ENCODE measurements around the gene KCNE5.
"Not testable (repeated sequence)": the region's sequence is repeated elsewhere in the genome, so short reads cannot be mapped to it uniquely, and the experiment has no call there.

KCNE5 gene, protein sequence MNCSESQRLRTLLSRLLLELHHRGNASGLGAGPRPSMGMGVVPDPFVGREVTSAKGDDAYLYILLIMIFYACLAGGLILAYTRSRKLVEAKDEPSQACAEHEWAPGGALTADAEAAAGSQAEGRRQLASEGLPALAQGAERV

DNA sequence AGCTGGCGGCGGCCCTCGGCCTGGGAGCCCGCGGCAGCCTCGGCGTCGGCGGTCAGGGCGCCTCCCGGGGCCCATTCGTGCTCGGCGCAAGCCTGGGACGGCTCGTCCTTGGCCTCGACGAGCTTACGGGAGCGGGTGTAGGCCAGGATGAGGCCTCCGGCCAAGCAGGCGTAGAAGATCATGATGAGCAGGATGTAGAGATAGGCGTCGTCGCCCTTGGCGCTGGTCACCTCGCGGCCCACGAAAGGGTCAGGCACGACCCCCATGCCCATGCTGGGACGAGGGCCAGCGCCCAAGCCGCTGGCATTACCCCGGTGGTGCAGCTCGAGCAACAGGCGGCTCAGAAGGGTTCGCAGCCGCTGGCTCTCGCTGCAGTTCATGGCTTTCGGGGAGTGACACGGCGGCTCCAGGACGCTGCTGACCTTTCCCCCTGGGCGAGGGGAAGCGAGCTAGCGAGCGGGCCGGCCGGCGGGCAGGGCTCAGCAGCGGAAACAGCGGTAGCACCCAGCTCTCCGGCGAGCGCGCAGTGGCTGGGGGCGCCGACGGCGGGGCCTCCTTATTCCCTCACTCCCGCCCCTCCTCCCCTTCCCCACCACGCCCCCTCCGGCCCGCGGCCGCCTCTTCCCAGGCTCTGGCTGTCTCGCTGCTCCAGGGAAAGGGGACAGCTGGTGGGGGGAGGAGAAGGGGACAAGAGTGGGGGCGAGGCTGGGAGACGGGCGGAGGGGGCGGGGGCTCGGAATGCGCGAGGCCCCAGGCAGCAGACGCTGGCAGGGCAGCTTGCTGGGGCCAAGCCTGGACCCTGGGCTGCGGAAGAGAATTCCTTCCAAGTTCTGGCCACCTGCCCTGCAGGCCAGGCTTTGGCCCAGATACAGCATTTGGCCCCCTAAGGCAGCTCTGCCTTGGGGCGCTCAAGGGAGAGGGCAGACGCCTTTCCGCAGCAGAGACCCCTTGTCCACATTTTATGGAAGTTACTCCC is at the start of gene KCNE5:
Gene KCNE5, minus strand, starts transcription at position 532 of the 976 bp plus-strand sequence. Its CDS starts 152 bp downstream, at position 380.
- no peak for DNase-seq

DNA sequence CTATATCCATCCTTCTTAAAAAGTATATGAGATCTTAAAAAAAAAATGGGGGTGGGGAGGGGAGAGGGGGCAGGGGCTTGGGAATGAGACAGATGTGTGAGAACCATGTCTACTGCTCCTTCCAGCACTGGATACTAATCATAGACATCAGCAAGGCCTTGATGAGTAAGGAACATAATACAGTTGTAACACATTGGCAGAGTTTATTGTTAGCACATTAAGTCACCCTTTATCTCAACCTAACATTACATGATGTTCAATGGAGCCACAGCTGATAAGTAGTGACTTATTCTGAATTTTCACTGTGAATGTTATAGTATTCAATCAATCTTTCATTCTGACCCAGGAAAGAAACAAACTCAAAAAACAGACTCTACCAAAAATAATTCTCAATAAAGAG is 47.3 kb upstream of the KCNE5 start:
- DNase-seq, result no peak

DNA sequence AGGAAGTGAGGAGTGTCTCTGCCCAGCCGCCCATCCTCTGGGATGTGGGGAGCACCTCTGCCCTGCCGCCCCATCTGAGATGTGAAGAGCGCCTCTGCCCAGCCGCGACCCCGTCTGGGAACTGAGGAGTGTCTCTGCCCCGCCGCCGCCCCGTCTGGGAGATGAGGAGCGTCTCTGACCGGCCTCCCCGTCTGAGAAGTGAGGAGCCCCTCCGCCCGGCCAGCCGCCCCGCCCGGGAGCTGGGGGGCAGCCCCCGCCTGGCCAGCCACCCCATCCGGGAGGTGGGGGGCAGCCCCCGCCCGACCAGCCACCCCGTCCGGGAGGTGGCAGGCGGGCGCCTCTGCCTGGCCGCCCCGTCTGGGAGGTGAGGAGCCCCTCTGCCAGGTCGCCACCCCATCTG is 46.2 kb upstream of the KCNE5 start:
- not testable (repeated sequence) for DNase-seq

DNA sequence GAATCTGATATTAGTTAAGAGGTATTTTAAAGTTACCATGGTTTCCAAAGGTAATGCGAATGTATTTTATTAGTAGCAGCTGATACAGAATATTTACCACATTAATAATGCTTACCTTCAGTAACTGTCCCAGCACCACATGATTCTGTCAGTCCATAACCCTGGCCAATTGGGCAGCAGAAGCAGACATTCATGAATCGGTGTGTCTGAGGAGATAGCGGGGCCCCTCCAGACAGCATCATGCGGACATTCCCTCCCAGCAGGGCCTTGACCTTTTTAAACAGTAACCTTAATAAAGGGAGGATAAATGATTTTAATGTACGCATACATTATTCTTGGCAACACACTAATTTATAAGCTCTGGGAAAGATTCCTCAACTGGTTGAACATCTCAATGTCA is 43.0 kb upstream of the KCNE5 start:
- no peak for DNase-seq

DNA sequence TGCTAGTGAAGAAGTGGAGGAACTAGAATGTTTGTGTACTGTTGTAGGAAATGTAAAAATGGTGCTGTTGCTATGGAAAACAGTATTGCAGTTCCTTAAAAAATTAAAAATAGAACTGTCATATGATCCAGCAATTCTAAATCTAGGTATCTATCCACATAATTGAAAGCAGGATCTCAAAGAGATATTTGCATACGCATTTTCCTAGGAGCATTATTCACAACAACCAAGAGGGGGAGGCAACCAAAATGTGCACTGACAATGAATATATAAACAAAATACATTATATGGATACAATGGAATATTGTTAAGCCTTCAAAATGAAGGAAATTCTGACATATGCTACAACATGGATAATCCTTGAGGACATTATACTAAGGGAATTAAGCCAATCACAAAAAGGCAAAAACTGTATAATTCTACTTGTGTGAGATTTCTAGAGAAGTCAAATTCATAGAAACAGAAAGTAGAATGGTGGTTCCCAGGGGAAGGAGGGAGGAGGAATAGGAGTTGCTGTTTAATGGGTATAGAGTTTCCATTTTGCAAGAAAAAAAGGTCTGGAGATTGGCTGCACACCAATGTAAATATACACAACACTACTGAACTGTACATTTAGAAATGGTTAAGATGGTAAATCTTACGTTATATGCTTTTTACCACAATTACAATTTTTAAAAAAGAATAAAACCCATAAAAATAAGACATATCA is 35.6 kb upstream of the KCNE5 start:
- no peak for DNase-seq

DNA sequence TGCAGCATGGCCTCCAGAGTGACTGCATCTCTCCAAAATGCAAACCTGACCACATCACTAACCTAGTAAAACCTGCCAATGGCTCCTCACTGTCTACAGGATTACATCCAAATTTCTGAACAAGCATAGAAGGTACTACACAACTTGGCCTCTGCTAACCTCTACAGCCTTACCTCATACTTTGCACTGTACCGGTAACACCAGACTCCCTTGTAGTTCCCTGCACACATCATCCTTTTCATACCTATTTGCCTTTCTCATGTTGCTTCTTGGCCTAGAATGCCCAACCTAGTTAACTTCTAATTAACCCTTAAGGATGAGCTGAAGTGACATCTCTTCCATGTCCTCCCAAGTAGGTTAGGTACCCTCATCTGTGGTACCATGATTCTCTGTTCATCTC is 33.4 kb upstream of the KCNE5 start:
- DNase-seq, result no peak

DNA sequence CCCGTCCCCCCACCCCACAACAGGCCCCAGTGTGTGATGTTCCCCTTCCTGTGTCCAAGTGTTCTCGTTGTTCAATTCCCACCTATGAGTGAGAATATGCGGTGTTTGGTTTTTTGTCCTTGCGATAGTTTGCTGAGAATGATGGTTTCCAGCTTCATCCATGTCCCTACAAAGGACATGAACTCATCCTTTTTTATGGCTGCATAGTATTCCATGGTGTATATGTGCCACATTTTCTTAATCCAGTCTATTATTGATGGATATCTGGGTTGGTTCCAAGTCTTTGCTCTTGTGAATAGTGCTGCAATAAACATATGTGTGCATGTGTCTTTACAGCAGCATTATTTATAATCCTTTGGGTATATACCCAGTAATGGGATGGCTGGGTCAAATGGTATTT is 32.4 kb upstream of the KCNE5 start:
- DNase-seq, result not testable (repeated sequence)

DNA sequence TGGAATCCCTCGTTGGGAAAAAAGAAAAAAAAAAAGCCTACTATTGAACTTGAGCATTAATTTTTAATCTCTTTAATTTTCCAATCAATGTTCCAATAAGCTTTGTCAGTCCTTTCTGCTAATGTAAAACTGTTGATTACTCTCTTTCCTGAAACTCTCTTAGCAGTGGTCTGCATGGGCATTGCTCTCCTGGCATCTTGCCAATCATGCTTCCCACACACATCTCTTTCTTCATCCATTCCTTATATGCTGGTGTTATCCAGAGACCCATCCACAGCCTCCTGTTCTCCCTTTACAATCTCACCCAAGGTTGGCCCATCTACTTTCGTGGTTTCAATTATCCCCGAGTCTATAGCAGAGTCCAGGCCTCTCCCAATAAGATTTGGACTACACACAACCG is 31.8 kb upstream of the KCNE5 start:
- DNase-seq, result no peak

DNA sequence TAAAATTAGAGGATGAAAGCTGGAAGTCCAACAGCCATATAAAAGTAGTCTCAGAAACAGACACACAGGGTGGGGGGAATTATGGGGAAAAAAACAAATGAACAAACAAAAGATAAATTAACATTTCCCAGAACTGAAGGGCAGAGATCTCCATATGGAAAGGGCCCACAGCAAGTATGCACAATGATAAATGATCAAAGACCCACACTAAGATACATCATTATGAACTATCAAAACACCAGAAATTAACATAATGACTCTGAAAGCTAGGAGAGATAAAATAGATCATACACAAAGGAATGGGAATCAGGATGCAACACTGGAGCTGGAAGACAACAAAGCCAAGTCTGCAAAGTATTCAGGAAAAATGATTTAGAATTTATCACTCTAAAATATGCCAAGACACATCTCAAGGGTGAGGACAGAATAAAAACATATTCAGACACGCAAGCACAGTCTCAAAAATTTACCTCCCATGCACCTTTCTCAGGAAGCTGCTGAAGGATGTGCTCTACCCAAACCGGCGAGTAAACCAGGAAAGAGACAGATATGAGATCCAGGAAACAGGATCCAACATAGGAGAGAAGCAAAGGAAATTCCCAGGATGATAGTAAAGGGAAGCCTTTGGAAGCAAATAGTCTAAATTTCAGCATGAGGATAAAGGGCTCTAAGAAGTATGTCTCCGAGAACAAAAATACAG is 30.7 kb upstream of the KCNE5 start:
- no peak for DNase-seq

DNA sequence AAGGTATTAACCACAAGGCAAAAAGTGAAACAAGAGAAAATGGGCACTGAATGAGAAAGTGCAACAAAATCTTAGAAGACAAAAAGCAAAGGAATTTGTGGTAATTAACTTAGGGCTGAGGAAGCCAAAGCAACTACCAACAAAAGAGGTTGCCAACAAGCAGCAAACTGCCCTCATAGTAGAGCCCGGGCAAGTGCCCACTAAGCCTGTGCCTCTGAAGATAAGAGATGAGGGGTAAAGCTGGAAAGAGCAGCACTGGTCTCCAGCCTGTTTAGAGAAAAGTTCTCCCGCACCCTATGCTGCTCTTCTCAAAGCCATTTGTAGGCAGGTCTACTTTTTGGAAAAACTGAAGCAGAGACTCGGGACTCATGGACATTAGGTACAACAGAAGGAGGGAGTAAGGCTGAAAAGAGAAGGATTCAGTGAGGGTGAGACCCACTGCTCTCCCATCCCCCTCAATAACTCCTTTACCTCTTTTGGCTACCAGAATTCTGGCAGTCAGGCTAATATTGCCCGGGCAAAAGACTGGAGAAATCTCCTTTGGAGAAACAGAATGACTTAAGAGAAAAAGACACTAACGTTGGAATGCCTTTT is 29.6 kb upstream of the KCNE5 start:
- DNase-seq, result no peak

DNA sequence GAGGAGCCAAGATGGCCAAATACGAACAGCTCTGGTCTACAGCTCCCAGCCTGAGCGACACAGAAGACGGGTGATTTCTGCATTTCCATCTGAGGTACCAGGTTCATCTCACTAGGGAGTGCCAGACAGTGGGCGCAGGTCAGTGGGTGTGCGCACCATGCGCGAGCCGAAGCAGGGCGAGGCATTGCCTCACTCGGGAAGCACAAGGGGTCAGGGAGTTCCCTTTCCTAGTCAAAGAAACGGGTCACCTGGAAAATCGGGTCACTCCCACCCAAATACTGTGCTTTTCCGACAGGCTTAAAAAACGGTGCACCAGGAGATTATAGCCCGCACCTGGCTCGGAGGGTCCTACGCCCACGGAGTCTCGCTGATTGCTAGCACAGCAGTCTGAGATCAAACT is 19.7 kb upstream of the KCNE5 start:
- DNase-seq, result not testable (repeated sequence)

DNA sequence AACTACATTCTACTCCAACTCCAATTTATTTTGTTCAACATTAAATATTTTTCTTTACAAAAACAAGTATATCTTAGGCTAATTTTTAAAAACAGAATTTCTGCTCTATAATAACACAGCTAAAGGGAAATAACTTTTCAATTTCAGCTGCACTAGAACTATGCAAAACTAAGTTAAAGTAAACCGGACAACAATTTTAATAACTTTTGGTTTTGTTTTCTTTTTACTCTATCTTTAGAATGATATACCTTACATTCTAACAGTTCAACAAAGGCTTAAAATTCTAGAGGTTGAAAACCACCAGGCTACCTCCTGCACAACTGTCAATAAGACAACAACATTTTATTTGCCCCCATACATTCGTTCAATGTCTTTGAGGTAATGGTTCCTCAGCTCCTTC is 18.7 kb upstream of the KCNE5 start:
- DNase-seq, result no peak

DNA sequence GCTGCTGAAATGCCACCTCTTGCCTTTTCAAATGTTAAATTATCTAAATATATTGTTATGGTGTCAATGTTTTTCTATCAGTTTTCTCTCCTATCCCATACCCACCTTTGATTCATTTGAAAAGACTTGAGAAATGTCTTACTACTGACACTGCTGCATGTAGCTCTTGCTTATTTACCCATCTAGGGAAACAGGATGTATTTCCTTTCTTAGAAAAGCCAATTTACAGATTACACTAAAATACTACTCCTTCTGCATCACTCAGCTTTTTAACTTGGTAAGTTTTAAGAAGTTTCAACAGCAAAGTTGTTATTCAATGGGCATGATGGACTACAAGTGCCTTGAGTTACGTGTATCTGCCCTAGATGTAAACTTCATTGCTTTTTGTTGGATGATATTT is 13.2 kb upstream of the KCNE5 start:
- DNase-seq, result no peak

DNA sequence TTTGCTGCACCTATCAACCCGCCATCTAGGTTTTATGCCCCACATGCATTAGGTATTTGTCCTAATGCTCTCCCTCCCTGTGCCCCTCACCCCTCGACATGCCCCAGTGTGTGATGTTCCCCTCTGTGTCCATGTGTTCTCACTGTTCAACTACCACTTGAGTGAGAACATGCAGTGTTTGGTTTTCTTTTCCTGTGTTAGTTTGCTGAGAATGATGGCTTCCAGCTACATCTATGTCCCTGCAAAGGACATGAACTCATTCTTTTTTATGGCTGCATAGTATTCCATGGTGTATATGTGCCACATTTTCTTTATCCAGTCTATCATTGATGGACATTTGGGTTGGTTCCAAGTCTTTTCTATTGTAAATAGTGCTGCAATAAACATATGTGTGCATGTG is 12.5 kb upstream of the KCNE5 start:
- DNase-seq, result not testable (repeated sequence)

DNA sequence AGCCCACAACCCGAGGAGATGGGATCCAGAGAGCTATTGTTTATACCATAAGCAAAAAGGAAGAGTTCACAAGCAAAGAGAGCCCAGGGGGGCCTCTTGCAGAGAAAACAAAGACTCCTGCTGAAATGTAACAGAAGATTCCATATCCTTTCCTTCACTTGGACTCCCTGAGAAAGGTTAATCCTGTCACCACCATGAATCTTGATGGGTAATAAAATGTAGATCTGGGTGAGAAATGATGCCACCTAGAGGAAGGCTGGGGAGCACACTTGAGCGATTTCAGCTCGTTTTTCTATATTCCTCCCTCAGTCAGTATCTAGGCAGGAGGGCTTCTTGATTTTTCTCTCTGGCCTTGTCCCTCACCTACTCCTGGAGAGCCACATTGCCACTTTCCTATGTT is 10.2 kb upstream of the KCNE5 start:
- peak; percentile 1 for DNase-seq

DNA sequence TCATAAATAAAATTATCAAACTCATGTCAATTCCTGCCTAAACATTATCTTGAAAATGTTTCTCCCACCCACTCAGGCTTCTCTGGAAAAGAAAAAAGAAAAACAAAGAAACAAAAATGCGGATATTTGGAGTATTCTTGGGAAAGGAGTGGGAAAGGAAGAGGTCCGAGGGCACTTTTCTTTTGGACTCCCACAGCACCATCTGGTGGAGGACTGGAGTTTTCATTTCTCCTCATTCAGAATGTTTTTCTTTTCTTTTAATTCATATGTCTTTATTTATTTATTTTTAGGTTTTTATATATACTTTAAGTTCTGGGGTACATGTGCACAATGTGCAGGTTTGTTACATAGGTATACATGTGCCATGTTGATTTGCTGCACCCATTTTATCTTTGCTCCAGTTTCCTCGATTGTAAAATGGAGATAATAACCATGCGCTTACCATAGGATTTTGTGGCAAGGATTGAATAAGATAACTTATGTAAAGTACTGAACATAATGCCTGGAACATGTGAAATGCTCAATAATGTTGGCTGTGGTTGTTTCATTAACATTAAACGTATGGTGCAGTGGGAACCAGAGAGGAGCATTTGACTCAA is 8.0 kb upstream of the KCNE5 start:
- no peak for DNase-seq

DNA sequence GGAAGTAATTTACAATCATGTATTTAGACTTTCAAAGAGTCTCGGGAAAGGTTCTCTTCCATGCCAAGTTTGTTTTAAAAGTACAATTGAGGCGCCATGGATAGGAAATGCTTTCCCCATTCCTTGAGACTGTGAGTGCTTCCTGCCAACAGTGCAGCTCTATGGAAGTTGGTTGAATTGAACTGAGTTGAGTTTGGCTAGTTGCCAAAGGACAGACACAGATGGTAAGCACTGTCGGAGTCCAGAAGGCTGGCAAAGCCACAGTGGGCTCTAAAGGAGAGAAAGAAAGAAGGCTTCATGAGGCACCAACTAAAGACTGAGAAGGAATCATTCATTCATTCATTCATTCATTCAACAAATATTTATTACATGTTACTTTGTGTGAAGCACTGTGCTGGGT is 4.3 kb upstream of the KCNE5 start:
- no peak for DNase-seq

DNA sequence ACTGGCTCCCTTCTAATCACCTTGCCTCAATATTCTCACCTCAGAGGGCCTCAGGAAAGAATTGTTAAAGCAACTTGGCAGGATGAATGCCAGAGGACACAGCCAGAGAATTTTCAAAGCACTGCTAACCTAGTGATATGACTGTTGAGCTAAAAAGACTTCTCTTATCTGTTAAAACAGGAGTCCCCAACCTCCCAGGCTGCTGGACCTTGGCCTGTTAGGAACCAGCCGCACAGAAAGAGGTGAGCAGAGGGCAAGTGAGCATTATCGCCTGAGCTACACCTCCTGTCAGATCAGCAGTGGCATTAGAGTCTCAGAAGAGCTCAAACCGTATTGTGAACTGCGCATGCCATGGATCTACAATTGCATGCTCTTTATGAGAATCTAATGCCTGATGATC is 1.7 kb upstream of the KCNE5 start:
- no peak for DNase-seq

DNA sequence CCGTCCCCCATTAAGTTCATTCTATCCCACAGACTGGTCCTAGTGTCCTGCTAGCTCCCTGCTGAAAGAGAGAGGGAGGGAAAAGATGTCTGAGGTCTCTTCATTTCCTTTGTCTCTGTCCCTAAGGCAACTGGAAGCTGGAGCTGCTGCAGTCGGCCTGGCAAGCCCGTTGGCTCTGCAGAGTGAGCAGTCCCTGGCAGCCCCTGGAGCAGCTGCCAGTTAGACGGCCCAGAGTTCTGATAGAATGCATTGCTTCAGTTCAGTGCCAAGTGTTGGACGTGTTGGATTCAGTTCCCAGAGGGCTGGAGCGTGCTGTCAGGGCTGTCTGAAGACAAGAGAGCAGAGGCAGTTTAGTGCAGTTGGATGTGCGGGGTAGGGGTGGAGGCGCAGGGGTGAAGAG is 975 bp downstream of the KCNE5 start:
- no peak for DNase-seq

DNA sequence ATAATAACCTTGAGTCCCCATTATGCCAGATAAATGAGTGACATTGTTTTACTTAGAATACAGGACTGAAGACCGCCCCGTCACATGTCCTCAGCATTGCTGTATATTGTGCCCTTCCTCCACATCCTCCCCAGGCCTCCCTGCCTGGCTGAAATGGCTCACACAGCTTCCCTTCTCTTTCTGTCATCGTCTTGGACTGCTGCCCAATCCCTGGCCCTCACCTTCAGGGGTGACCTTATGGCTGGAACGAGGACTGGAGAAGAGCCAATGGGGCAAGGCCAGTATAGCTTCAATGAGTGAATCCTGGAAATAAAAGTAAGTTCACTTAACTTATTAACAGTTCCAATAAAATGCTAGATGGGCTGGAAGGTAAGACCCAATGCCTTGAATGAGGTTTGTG is 2.7 kb downstream of the KCNE5 start:
- DNase-seq, result no peak

DNA sequence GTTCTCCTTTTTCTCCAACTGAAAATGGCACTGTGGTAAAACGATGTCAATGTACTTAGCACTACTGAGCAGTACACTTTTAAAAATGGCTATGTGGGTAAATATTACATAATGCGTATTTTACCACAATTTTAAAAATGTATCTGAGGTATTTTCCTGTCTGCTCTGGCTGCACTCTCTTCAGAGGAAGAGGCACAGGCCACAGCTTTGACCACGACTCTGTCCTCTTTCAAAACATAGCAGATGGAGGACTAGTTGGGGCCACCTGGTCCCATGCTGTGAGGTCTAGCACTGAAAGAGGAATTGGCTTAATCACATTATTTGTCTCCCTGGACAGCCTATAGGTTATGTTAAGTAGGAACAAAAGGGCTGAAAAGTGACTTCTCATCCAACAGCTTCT is 5.2 kb downstream of the KCNE5 start:
- DNase-seq, result no peak

DNA sequence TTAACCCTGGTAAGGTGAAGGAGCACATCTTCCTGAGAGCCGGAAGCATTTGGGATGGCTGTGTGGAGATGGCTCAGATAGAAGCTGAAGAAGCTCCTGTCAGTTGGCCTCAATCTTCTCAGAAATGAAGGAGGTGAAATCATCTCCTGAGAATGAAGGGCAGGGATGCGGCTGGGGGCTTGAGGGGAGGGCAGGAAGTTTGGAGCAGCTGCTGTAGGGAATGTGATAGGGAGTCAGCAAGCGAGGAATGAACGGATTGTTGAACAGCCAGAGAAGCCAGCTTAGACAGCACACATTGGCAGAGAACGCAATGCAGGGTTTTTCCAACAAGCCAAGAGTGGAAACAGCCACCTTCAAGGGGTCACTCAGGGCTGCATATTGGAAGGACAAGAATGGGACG is 10.0 kb downstream of the KCNE5 start:
- DNase-seq, result no peak

Data from CD4-positive, alpha-beta T cell treated with Interleukin-10 for 1 hour (primary cell).